Activated naive CD4-positive, alpha-beta T cell treated with Interleukin-2 at 50 U/mL for 16 hours (primary cell): ENCODE results near the gene CALY.
"Not testable (repeated sequence)": the region's sequence is repeated elsewhere in the genome, so short reads cannot be mapped to it uniquely, and the experiment has no call there.

ENCODE experiments used
- DNase-seq: peaks from one replicate; pipeline ENCODE4 v3.0.0-alpha.2; 2020

Gene CALY

GRCh38 chr10:133327651-133328357 is 8.9 kb downstream of the CALY start:
- DNase-seq: no peak

GRCh38 chr10:133326745-133327650 is 9.7 kb downstream of the CALY start:
- DNase-seq: no peak

DNA sequence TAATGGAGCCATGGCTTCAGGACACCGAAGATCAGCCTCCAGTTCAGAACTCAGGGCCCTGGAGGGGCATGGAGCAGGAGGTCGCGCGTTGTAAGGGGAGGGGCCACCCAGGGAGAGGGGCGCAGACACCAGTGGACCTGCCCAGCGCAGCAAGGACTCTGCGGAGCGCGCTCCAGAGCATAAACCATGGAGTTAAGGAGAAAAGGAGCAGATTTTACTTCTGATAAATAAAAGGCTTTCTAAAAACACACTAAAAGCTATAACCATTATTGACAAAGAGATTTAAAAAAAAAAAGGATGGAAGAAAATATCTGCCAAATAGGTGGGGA is 10.5 kb downstream of the CALY start:
- DNase-seq: no peak

DNA sequence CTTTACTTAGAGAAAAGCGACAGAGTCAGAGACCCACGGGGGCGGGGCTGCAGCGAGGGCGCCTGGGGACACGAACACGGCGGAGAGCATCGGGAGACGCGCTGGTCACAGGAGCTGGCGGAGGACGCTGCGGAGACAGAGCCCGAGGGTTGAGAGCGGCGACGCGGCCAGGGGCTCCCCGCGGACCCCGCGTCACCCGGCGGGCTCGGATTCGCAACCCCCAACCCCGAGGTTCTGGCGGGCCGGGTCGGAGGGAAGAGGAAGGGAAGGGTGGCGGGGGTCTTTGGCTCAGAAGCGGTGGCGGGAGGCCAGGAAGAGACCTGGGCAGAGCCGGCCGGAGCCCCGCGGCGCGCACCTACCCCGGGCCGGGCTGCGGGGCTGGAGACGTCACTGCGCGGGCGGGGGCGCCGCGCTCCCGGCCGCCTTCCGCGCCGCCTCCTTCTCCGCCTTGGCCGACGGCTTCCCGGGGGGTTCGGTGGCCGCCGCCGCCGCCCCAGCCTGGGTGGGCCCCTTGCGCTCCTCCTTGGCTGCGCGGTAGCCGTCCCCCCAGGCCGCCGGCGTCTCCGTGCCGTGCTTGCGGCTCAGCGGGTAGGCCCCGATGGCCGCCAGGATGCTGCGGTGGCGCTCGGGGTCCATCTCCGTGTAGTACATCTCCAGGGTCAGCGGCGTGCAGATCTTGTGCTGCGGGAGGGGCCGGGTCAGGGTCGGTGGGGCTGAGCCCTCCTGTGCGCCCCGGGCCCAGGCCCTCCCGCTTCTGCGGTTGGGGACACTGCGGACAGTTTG is 11.1 kb downstream of the CALY start:
- DNase-seq: no peak

- DNase-seq: no peak
These were observed 11.8 kb downstream of the CALY start for GRCh38 chr10:133324857-133325260.

- peak; percentile 63 for DNase-seq
These were observed 12.4 kb downstream of the CALY start for GRCh38 chr10:133324198-133324792.

DNA sequence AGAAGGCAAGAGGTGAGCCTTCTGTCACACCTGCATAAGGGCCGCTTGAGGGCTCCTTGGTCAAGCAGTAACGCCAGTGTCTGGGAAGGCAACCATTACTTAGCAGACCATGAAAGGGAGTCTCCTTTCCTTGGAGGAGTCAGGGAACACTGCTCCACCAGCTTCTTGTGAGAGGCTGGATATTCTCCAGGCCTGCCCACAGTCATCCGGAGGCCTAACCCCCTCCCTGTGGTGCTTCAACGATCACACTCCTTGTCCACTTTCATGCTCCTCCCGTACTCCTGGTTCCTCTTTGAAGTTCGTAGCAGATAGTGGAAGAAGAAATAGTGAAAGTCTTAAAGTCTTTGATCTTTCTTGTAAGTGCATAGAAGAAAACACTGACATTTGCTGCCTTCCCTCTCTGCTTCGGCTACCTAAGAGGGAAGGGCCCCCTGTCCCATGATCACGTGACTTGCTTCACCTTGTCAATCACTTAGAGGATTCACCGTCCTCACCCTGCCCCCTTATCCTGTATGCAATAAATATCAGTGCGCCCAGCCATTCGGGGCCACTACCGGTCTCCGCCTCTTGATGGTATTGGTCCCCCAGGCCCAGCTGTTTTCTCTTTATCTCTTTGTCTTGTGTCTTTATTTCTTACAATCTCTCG is 14.5 kb downstream of the CALY start:
- DNase-seq: not testable (repeated sequence)

DNA sequence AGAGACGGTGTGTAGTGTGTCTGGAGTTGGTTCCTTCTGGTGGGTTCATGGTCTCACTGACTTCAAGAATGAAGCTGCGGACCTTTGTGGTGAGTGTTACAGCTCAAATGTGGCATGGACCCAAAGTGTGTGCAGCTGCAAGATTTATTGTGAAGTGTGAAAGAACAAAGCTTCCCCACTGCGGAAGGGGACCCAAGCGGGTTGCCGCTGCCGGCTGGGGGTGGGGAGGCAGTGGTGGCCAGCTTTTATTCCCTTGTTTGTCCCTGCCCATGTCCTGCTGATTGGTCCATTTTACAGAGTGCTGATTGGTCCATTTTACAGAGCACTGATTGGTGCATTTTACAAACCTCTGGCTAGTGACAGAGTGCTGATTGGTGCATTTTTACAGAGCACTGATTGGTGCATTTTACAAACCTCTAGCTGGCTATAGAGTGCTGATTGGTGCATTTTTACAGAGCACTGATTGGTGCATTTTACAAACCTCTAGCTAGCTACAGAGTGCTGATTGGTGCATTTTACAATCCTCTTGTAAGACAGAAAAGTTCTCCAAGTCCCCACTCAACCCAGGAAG is 15.8 kb downstream of the CALY start:
- not testable (repeated sequence) for DNase-seq

GRCh38 chr10:133318494-133319127 is 18.1 kb downstream of the CALY start:
- peak; percentile 72 for DNase-seq

DNA sequence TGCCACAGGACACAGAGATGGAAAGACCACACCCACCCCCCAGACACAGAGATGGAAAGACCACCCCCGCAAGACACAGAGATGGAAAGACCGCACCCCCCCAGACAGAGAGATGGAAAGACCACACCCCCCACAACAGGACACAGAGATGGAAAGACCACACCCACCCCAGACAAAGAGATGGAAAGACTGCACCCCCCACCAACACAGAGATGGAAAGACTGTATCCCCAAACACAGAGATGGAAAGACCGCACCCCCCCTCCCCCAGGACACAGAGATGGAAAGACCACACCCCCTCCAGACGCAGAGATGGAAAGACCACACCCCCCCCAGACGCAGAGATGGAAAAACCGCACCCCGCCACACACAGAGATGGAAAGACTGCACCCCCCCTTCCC is 20.0 kb downstream of the CALY start:
- DNase-seq: no peak

DNA sequence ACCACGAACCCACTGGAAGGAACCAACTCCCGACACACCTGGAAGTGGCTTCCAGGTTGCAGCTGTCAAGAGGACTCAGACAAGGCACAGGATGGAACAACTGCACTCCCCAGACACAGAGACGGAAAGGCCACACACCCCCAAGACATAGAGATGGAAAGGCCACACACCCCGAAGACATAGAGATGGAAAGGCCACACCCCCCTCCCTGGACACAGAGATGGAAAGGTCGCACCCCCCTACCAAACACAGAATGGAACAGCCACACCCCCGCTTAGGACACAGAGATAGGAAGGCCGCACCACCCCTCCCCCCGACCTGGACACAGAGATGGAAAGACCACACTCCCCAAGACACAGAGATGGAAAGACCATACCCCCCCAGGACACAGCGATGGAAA is 20.4 kb downstream of the CALY start:
- DNase-seq: no peak

DNA sequence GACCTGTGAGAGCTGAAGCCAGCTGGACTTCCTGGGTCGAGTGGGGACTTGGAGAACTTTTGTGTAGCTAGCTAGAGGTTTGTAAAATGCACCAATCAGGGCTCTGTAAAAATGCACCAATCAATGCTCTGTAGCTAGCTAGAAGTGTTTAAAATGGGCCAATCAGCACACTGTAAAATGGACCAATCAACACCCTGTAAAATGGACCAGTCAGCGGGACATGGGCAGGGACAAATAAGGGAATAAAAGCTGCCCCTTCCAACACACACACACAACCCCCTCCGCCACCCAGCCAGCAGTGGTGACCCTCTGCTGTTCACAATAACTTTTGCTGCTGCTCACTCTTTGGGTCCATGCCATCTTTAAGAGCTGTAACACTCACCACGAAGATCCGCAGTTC is 20.8 kb downstream of the CALY start:
- no peak for DNase-seq

DNA sequence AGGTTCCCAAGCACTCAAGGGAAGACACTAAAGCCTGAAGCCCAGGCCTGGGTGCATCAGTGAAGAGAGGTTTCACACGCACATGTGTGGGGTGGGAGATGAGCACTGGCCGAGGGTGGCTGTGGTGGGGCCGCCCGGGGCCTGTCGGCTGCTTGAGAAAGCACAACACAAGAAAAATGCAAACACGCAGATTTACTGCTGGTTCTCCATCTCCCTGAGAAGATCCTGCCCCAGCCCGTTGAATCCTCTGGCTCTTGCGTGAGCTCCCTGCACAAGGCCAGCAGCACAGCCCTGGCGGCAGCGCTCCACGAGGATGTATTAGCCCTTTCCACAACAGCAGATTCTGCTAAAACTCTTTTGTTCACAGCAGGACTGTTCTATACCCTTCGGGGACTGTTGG is 21.8 kb downstream of the CALY start:
- DNase-seq: no peak

- no peak for DNase-seq
These were observed 23.5 kb downstream of the CALY start for GRCh38 chr10:133313192-133313591.

- DNase-seq: no peak
These were observed 23.9 kb downstream of the CALY start for GRCh38 chr10:133312769-133313145.

GRCh38 chr10:133312016-133312768 is 24.5 kb downstream of the CALY start:
- DNase-seq: no peak

- DNase-seq: no peak
These were observed 25.1 kb downstream of the CALY start for GRCh38 chr10:133311570-133311969.

DNA sequence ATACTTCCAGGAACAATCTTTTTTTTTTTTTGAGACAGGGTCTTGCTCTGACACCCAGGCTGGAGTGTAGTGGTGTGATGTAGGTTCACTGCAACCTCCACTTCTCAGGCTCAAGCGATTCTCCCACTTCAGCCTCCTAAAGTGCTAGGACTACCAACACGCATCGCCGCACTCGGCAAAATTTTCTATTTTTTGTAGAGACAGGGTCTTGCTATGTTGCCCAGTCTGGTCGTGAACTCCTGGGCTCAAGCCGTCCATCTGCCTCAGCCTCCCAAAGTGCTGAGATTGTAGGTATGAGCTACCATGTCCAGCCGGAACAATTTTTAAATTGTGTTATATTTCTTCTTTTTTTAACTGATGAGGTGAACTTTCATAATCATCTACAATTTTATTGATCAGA is 25.9 kb downstream of the CALY start:
- no peak for DNase-seq

GRCh38 chr10:133310399-133310755 is 26.3 kb downstream of the CALY start:
- no peak for DNase-seq

- DNase-seq: no peak
These were observed 26.8 kb downstream of the CALY start for GRCh38 chr10:133309720-133310398.
